ENCODE measurements around the gene PARP6.

Gene PARP6

GRCh38 chr15:72198356-72199204 is 73.8 kb downstream of the PARP6 start:
- no peak overlapping the region for H3K4me3 ChIP-seq (replicated peaks in 1 of 2; ENCODE audit: low read depth in 2 of 2, low read length in 2 of 2)
- DNase-seq (ENCODE audit: low read depth in 2 of 2), result no peak
- TF ChIP-seq CTCF (IDR thresholded peaks at IDR 0.05; ENCODE audit: low read depth, low read length), result no peak

GRCh38 chr15:72197460-72198355 is 74.6 kb downstream of the PARP6 start, which contains the start of gene GRAMD2A:
Gene GRAMD2A, minus strand, starts transcription at chr15:72197787.
- H3K4me3 ChIP-seq (replicated peaks in 1 of 2; ENCODE audit: low read depth in 2 of 2, low read length in 2 of 2), result peak within 1 kb of the TSS; percentile 19 to 22
- no peak for TF ChIP-seq CTCF (IDR thresholded peaks at IDR 0.05; ENCODE audit: low read depth, low read length)
- DNase-seq (ENCODE audit: low read depth in 2 of 2), result peak; percentile 33 to 42

- no peak for TF ChIP-seq CTCF (IDR thresholded peaks at IDR 0.05; ENCODE audit: low read depth, low read length)
- peak overlapping the region; percentile 19 to 22 for H3K4me3 ChIP-seq (replicated peaks in 1 of 2; ENCODE audit: low read depth in 2 of 2, low read length in 2 of 2)
- peak in 1 of 2 donors; percentile 13 for DNase-seq (ENCODE audit: low read depth in 2 of 2)
These were observed 75.3 kb downstream of the PARP6 start for GRCh38 chr15:72197041-72197459.

GRCh38 chr15:72196409-72197040 is 75.8 kb downstream of the PARP6 start:
- no peak for TF ChIP-seq CTCF (IDR thresholded peaks at IDR 0.05; ENCODE audit: low read depth, low read length)
- peak in 1 of 2 donors; percentile 19 for DNase-seq (ENCODE audit: low read depth in 2 of 2)
- no peak overlapping the region for H3K4me3 ChIP-seq (replicated peaks in 1 of 2; ENCODE audit: low read depth in 2 of 2, low read length in 2 of 2)

DNA sequence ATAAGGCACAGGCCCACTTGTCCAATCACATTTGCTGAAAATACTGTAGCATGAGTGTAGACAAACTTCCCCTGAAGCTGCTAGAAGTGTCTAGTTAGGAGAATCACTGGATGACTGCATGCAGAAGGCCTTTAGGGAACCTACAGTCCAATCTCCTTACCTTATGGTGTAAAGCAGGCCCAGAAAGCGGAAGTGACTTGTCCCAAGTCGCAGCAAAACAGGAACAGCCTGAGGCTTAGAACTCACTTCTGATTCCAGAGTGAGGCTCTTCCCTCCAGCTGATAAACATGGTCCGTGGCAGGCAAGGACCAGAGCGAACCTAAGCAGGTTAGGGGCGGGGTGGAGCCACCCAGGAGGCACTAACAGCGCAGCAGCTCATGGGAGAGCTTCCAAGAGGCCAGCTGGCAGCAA is 77.2 kb downstream of the PARP6 start:
- DNase-seq (ENCODE audit: low read depth in 2 of 2), result no peak
- H3K4me3 ChIP-seq (replicated peaks in 1 of 2; ENCODE audit: low read depth in 2 of 2, low read length in 2 of 2), result no peak overlapping the region

More for the DNA sequence above, 77.2 kb downstream of the PARP6 start:
- no peak for TF ChIP-seq CTCF (IDR thresholded peaks at IDR 0.05; ENCODE audit: low read depth, low read length)
